Calu3 (cell line): ENCODE measurements around the gene SMG5. TPM values are rescaled to one million over a fixed set of nuclear protein-coding genes. Genes with fewer than 3 reads are reported as not detected.
A peak's percentile ranks its signal among the peaks of the same experiment; 100 is the strongest.

Experiments
- BruUV-seq: library from RNA; stranded (reverse); fragments of 400-500 nt; replicated peaks from 2 replicates; lab custom pipeline; 2021; lab: Mats Ljungman, UMichigan
- CTCF ChIA-PET: fragments of 300-600 bp; sonication (Branson Sonifier 250); formaldehyde crosslinking; loops from one replicate; lab custom pipeline; 2022; ENCODE audit warnings: antibody characterized with exemption; lab: Charles Lee
- DNase-seq: peaks from one replicate; pipeline ENCODE4 v3.0.0; 2022
- H3K27ac Mint-ChIP-seq: one replicate; pipeline ENCODE4 v1.8.0; 2022; ENCODE audit warnings: mixed read lengths; ENCODE audit not compliant: unreplicated experiment
- H3K27me3 Mint-ChIP-seq: one replicate; pipeline ENCODE4 v1.8.0; 2022; ENCODE audit warnings: mixed read lengths; ENCODE audit not compliant: unreplicated experiment
- H3K36me3 Mint-ChIP-seq: one replicate; pipeline ENCODE4 v1.8.0; 2022; ENCODE audit warnings: mild to moderate bottlenecking, moderate library complexity, mixed read lengths; ENCODE audit not compliant: insufficient read depth, unreplicated experiment
- H3K4me1 Mint-ChIP-seq: one replicate; pipeline ENCODE4 v1.8.0; 2022; ENCODE audit warnings: mild to moderate bottlenecking, low read depth, mixed read lengths; ENCODE audit not compliant: unreplicated experiment
- H3K4me3 Mint-ChIP-seq: one replicate; pipeline ENCODE4 v1.8.0; 2022; ENCODE audit warnings: mild to moderate bottlenecking, low read depth, moderate library complexity, mixed read lengths; ENCODE audit not compliant: unreplicated experiment
- H3K9me3 Mint-ChIP-seq: one replicate; pipeline ENCODE4 v1.8.0; 2022; ENCODE audit warnings: low read depth, mixed read lengths; ENCODE audit not compliant: unreplicated experiment
- CTCF ChIP-seq: fragments of 200-600 bp; IDR thresholded peaks from one replicate; pipeline ENCODE4 v1.8.0; 2022; ENCODE audit warnings: antibody characterized with exemption; ENCODE audit not compliant: unreplicated experiment
- intact Hi-C: fragments of 100-400 bp; cut with micrococcal nuclease; formaldehyde crosslinking; loops from one replicate; pipeline ENCODE4 v1.10.0; 2022; ENCODE audit not compliant: unreplicated experiment
- total RNA-seq: library from RNA; stranded (reverse); gene quantifications from 2 replicates; pipeline ENCODE4 v1.2.3, GENCODE V29; 2022

Gene SMG5
- total RNA-seq, 1 experiment from 2014 or later = 118 TPM

GRCh38 chr1:156281693-156282478 lies 739 bp downstream of the SMG5 start:
- intact Hi-C loops = loop anchor here (5.0 kb wide), 2 partner anchors 55 to 220 kb away; partner anchors contain the start of genes CCT3, MEF2D and TSACC
- peaks cover 54% of the 10 kb centered on the region for H3K36me3 Mint-ChIP-seq
- BruUV-seq = TSS peak; percentile 43
- H3K27ac Mint-ChIP-seq = peak overlapping the region; percentile 78
- TF ChIP-seq CTCF = no peak
- no peak for DNase-seq
- H3K9me3 Mint-ChIP-seq = no peaks in the 10 kb centered on the region
- CTCF ChIA-PET = interaction anchor here (1.2 to 2.2 kb wide), 6 partner anchors 10 to 136 kb away, joined by 3 to 8 read pairs (median 6); partner anchors contain the start of genes CCT3, GLMP and TSACC
- peaks cover 19% of the 10 kb centered on the region for H3K4me1 Mint-ChIP-seq
- no peaks in the 10 kb centered on the region for H3K27me3 Mint-ChIP-seq
- peak overlapping the region; percentile 72 for H3K4me3 Mint-ChIP-seq

- CTCF ChIA-PET = interaction anchor here (2.0 to 2.2 kb wide), 2 partner anchors 104 to 135 kb away, joined by 6 to 8 read pairs; no protein-coding TSS in a partner anchor
- Mint-ChIP-seq H3K27me3 (no peaks in the 10 kb centered on the region), H3K4me3 (peak overlapping the region; percentile 72), H3K4me1 (peaks cover 19% of the 10 kb centered on the region), H3K9me3 (no peaks in the 10 kb centered on the region), H3K36me3 (peaks cover 60% of the 10 kb centered on the region), H3K27ac (peak overlapping the region; percentile 78)
- TF ChIP-seq CTCF = no peak
- intact Hi-C loops = loop anchor here (5.0 kb wide), 2 partner anchors 56 to 221 kb away; partner anchors contain the start of genes CCT3, MEF2D and TSACC
- BruUV-seq = no TSS peak
- DNase-seq = peak; percentile 38
These were observed 1.3 kb downstream of the SMG5 start for GRCh38 chr1:156281281-156281680.

- peaks cover 72% of the 10 kb centered on the region for H3K36me3 Mint-ChIP-seq
- no peaks in the 10 kb centered on the region for H3K27me3 Mint-ChIP-seq
- peaks cover 14% of the 10 kb centered on the region for H3K4me1 Mint-ChIP-seq
- BruUV-seq = no TSS peak
- CTCF ChIA-PET = interaction anchor here (0.6 to 0.7 kb wide), 2 partner anchors 16 to 241 kb away, joined by 3 read pairs; no protein-coding TSS in a partner anchor
- DNase-seq = no peak
- TF ChIP-seq CTCF = no peak
- H3K4me3 Mint-ChIP-seq = no peak overlapping the region
- H3K9me3 Mint-ChIP-seq = no peaks in the 10 kb centered on the region
- no peak overlapping the region for H3K27ac Mint-ChIP-seq
- intact Hi-C loops = loop anchor here (5.0 kb wide), 2 partner anchors 57 to 222 kb away; partner anchors contain the start of genes CCT3, MEF2D and TSACC
These were observed 2.8 kb downstream of the SMG5 start for GRCh38 chr1:156279837-156280236.

GRCh38 chr1:156276966-156277381 lies 5.7 kb downstream of the SMG5 start:
- H3K4me3 Mint-ChIP-seq = no peak overlapping the region
- no peak overlapping the region for H3K27ac Mint-ChIP-seq
- intact Hi-C loops = no loop called here
- CTCF ChIA-PET = no interaction called here
- H3K36me3 Mint-ChIP-seq = peaks cover 74% of the 10 kb centered on the region
- H3K9me3 Mint-ChIP-seq = no peaks in the 10 kb centered on the region
- TF ChIP-seq CTCF = no peak
- H3K27me3 Mint-ChIP-seq = no peaks in the 10 kb centered on the region
- DNase-seq = no peak
- no TSS peak for BruUV-seq
- no peaks in the 10 kb centered on the region for H3K4me1 Mint-ChIP-seq
